Skeletal muscle tissue (tissue), 4 donors: Measurements from ENCODE around the gene CTDSPL2. TPM values are rescaled to one million over a fixed set of nuclear protein-coding genes. Genes with fewer than 3 reads are reported as not detected.

Source experiments
- H3K27ac ChIP-seq: one replicate; pipeline ENCODE4 v1.7.0; 2013; ENCODE audit warnings: mild to moderate bottlenecking, low read depth, low read length, inconsistent platforms
- H3K27me3 ChIP-seq, 3 donors: one replicate each; pipeline ENCODE4 v1.7.0; 2013; ENCODE audit warnings: low read length in 3 of 3; ENCODE audit not compliant: control insufficient read depth in 3 of 3, insufficient read depth in 3 of 3
- H3K36me3 ChIP-seq, 3 donors: one replicate each; pipeline ENCODE4 v1.7.0; 2013; ENCODE audit warnings: low read length in 3 of 3; ENCODE audit not compliant: control insufficient read depth in 3 of 3, insufficient read depth in 3 of 3
- H3K4me1 ChIP-seq, 3 donors: one replicate each; pipeline ENCODE4 v1.7.0; 2013; ENCODE audit warnings: low read length in 3 of 3, mild to moderate bottlenecking in 3 of 3; ENCODE audit not compliant: control insufficient read depth in 3 of 3, insufficient read depth in 3 of 3
- H3K4me3 ChIP-seq, 3 donors: one replicate each; pipeline ENCODE4 v1.7.0; 2013; ENCODE audit warnings: low read length in 3 of 3
- H3K9ac ChIP-seq, 3 donors: one replicate each; pipeline ENCODE4 v1.7.0; 2013; ENCODE audit warnings: low read length in 3 of 3, mild to moderate bottlenecking in 3 of 3, moderate library complexity in 2 of 3, low read depth in 1 of 3
- H3K9me3 ChIP-seq, 3 donors: one replicate each; pipeline ENCODE4 v1.7.0; 2013; ENCODE audit warnings: low read length in 3 of 3; ENCODE audit not compliant: control insufficient read depth in 3 of 3
- total RNA-seq: library from RNA; depleted of rRNA; stranded (reverse); fragments of >200 nt; gene quantifications from one replicate; pipeline ENCODE4 v1.2.3, GENCODE V29; 2014
- donor health status: Osteomylitis.

Gene CTDSPL2
- total RNA-seq, 1 donor from 2014 or later: 59.5 TPM

DNA sequence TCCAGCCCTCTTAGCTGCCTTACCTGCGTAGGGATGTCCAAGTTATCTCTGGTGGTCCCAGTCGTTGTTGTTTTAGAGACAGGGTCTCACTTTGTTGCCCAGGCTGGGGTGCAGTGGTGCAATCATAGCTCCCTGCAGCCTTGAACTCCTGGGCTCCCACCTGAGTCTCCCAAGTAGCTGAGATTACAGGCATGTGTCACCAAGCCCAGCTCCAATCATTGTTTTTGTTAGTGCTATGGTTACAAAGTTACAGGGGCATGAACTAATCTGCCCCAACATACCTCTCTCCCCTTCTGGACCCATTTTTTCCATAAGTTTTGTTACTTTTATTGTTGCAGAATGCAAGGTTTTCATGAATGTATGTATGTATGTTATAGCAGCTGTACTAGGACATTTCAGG lies 54.7 kb downstream of the CTDSPL2 start:
- H3K27me3 ChIP-seq: no peaks in the 10 kb centered on the region
- H3K36me3 ChIP-seq: peaks cover 1% of the 10 kb centered on the region in 3 donors
- peaks cover 2 to 6% (median 5%) of the 10 kb centered on the region in 3 donors for H3K4me1 ChIP-seq
- H3K9ac ChIP-seq: no peak overlapping the region
- no peaks in the 10 kb centered on the region for H3K9me3 ChIP-seq
- H3K4me3 ChIP-seq: no peak overlapping the region
- no peak overlapping the region for H3K27ac ChIP-seq

DNA sequence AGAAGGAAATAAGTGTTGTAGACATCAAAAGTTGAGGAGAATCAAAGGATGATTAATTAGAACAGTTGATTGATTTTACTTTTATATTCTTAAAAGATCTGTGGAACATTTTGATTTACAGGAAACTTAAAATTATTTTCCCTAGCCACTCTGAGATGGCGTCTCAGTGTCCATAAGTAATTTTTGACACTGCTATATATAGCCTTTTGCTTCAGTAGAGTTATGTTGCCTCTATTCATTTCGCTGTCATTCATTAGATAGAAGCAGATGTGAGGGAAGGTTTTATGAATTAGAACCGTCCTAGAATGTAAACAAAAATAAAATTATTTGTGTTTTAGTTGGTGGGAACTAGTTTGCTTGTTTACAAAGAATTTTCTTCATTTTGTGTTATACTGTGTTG lies 58.5 kb downstream of the CTDSPL2 start:
- H3K36me3 ChIP-seq: peaks cover 4 to 15% (median 13%) of the 10 kb centered on the region in 3 donors
- H3K4me3 ChIP-seq: no peak overlapping the region
- no peaks in the 10 kb centered on the region for H3K27me3 ChIP-seq
- H3K27ac ChIP-seq: no peak overlapping the region
- no peak overlapping the region for H3K9ac ChIP-seq
- peaks cover 2 to 6% (median 5%) of the 10 kb centered on the region in 3 donors for H3K4me1 ChIP-seq
- H3K9me3 ChIP-seq: no peaks in the 10 kb centered on the region

DNA sequence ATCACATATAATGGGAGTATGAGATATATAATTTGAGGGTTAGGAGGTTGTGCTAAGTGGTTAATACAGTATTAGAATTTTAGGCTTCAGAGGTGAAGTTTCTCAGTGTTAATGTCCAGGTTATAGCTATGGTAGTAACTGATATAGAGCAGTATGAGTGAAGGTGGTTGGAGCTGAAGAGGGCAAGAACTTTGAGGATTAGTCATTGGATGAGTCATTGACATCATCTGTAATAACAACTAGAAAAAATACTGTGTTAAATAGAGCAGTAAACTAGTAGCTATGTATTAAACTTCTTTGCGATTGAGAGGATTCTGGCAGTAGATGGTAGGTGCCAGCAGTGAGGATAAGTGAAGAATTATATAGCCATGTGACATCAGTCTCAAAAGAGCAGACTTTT lies 62.0 kb downstream of the CTDSPL2 start:
- no peak overlapping the region for H3K27ac ChIP-seq
- H3K9ac ChIP-seq: no peak overlapping the region
- peaks cover 2 to 6% (median 5%) of the 10 kb centered on the region in 3 donors for H3K4me1 ChIP-seq
- H3K36me3 ChIP-seq: peaks cover 4 to 22% (median 13%) of the 10 kb centered on the region in 3 donors
- H3K4me3 ChIP-seq: no peak overlapping the region
- no peaks in the 10 kb centered on the region for H3K9me3 ChIP-seq
- no peaks in the 10 kb centered on the region for H3K27me3 ChIP-seq

DNA sequence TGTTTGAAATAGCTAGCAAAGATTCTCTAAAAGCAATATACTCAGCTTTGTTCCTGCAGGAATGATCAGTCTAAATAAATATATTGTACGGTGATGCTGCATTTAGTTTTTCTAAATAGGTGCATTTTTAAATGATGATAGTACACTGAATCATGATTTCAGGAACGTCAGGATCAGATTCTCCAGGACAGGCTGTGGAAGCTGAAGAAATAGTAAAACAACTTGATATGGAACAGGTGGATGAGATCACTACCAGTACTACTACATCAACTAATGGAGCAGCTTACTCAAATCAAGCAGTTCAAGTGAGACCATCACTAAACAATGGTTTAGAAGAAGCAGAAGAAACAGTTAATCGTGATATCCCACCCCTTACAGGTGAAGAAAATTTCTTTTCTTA lies 63.2 kb downstream of the CTDSPL2 start:
- H3K27ac ChIP-seq: no peak overlapping the region
- no peak overlapping the region for H3K9ac ChIP-seq
- H3K4me3 ChIP-seq: no peak overlapping the region
- H3K36me3 ChIP-seq: peaks cover 4 to 22% (median 13%) of the 10 kb centered on the region in 3 donors
- no peaks in the 10 kb centered on the region for H3K27me3 ChIP-seq
- H3K4me1 ChIP-seq: peaks cover 0 to under 1% (median under 1%) of the 10 kb centered on the region in 3 donors
- H3K9me3 ChIP-seq: no peaks in the 10 kb centered on the region

DNA sequence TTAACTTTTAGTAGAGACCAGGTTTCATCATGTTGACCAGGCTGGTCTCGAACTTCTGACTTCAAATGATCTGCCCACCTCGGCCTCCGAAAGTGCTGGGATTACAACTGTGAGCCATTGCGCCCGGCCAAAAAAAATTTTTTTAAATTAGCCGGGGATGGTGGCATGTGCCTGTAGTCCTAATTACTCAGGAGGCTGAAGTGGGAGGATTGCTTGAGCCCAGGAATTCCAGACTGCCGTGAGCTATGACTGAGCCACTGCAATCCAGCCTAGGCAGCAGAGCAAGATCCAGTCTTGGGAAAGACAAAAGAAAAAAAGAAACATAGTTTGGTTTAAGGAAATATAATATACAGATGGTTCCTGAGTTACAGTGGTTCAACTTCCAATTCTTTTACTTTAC lies 64.6 kb downstream of the CTDSPL2 start:
- Histone ChIP-seq H3K4me1 (no peaks in the 10 kb centered on the region), H3K27me3 (no peaks in the 10 kb centered on the region), H3K4me3 (no peak overlapping the region), H3K9me3 (no peaks in the 10 kb centered on the region), H3K36me3 (peaks cover 4 to 26% (median 13%) of the 10 kb centered on the region in 3 donors), H3K9ac (no peak overlapping the region), H3K27ac (no peak overlapping the region)

DNA sequence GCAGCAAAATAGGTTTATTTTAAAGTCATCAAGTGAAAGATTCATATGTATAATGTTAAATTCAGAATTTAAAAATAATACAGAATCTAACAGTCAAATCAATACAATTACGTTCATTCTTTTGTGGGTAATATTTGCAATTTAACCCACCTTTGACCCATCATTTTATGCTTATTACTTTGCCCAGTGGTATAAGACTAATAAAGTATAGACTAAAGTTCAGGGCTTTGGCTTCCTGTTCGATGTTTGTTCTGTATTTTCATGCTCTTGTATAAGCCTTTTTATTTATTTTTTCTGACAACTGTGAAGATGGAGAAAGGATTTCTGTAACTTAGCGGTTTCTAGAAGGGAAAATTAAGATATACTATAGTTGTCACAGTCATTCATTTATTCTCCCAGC lies 65.2 kb downstream of the CTDSPL2 start:
- Histone ChIP-seq H3K9me3 (no peaks in the 10 kb centered on the region), H3K27ac (no peak overlapping the region), H3K27me3 (no peaks in the 10 kb centered on the region), H3K36me3 (peaks cover 0 to 24% (median 6%) of the 10 kb centered on the region in 3 donors), H3K9ac (no peak overlapping the region), H3K4me3 (no peak overlapping the region), H3K4me1 (no peaks in the 10 kb centered on the region)

DNA sequence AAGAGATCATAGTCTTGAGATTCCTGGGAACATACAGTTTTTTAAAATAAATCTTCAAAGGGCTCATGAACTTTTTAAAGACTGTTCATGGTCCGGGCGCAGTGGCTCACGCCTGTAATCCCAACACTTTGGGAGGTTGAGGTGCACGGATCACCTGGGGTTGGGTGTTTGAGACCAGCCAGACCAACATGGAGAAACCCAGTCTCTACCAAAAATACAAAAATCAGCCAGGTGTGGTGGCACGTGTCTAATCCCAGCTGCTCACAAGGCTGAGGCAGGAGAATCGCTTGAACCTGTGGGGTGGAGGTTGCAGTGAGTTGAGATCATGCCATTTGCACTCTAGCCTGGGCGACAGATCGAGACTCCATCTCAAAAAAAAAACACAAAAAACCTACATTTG lies 68.1 kb downstream of the CTDSPL2 start:
- Histone ChIP-seq H3K27ac (no peak overlapping the region), H3K36me3 (peaks cover 6 to 35% (median 13%) of the 10 kb centered on the region in 3 donors), H3K9me3 (no peaks in the 10 kb centered on the region), H3K4me1 (no peaks in the 10 kb centered on the region), H3K4me3 (no peak overlapping the region), H3K9ac (no peak overlapping the region), H3K27me3 (no peaks in the 10 kb centered on the region)

DNA sequence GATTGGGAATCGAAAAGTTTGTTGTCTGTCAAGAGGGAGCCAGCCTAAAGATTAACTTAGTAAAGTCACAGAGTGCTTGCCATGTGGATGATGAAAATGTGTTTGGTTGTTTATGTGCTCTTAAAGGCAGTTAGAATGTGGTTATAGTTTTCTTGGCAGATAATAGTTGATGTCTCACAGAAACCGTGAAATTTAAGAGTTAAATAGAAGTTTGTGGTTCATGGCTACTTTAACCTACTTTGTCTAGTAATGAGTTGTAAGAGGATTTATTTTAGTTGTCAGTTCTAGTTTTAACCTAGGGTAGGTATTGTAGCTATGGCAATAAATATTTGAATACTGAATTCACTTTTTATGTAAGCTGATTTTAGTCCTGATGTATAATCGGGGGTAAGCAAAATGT lies 73.1 kb downstream of the CTDSPL2 start:
- Histone ChIP-seq H3K9ac (no peak overlapping the region), H3K9me3 (no peaks in the 10 kb centered on the region), H3K4me1 (no peaks in the 10 kb centered on the region), H3K27me3 (no peaks in the 10 kb centered on the region), H3K27ac (no peak overlapping the region), H3K4me3 (no peak overlapping the region), H3K36me3 (peaks cover 6 to 30% (median 18%) of the 10 kb centered on the region in 3 donors)

DNA sequence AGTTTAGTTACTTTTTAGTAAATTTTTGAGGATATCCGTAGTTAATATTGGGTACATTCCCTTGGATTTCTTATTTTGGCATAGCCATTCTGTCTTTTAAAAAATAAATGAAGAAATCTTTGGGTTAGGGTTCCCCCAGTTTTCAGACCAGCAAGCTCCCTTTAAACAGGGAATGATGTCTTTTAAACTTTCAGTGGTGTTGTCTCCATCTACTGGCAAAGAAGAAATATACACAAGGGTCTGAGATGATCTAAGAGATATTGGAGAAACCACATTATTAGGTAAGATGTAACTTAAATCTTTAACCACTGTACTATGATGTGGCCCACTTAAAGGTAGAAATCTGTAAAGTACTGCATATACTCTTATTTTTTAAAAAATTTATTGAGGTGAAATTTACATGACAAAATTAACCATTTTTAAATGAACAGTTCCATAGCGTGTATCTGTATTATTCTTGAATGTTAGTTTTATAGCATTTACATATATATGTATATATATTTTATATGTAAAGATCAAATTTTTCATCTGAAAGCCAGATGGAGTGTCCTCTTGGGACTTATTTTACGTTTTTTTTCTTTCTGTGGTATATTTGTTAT lies 74.4 kb downstream of the CTDSPL2 start:
- Histone ChIP-seq H3K9me3 (no peaks in the 10 kb centered on the region), H3K36me3 (peaks cover 6 to 26% (median 18%) of the 10 kb centered on the region in 3 donors), H3K4me1 (no peaks in the 10 kb centered on the region), H3K27ac (no peak overlapping the region), H3K27me3 (no peaks in the 10 kb centered on the region), H3K4me3 (no peak overlapping the region), H3K9ac (no peak overlapping the region)

DNA sequence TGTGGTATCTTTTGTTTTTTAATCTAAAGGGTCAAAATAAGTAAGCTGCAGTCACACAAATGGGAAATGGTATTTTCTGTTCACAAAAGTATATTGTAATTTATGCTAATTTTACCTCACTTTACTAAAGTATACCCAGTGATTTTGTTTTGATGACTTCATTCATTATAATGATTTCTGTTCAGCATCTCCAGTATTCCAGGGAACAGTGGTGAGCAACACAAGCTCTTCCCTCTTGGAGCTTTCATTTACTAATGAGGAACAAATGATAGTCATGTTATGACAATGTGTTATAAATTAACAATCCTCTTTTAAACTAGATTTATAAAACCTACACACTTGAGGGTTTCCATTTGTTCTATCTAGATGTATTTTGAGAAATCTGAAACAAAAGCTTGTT lies 89.0 kb downstream of the CTDSPL2 start:
- H3K9ac ChIP-seq: no peak overlapping the region
- H3K27ac ChIP-seq: no peak overlapping the region
- peaks cover 0 to 19% (median 3%) of the 10 kb centered on the region in 3 donors for H3K36me3 ChIP-seq
- no peak overlapping the region for H3K4me3 ChIP-seq
- H3K27me3 ChIP-seq: no peaks in the 10 kb centered on the region
- no peaks in the 10 kb centered on the region for H3K4me1 ChIP-seq
- no peaks in the 10 kb centered on the region for H3K9me3 ChIP-seq
